WTC11 (cell line): ENCODE measurements around the gene PELI3. TPM values are rescaled to one million over a fixed set of nuclear protein-coding genes. Genes with fewer than 3 reads are reported as not detected.

ENCODE experiments used
- ATAC-seq: fragments of 200-7000 bp; cut with Tn5 transposase; 2 replicates; pipeline ENCODE4 v1.10.0; 2021; ENCODE audit warnings: mild to moderate bottlenecking, moderate library complexity
- CTCF ChIA-PET: fragments of 300-600 bp; sonication (Branson Sonifier 250); formaldehyde crosslinking; loops from one replicate; lab custom pipeline; 2021; ENCODE audit warnings: antibody characterized with exemption; lab: Charles Lee
- POLR2A ChIA-PET: fragments of 350-600 bp; sonication (Branson Sonifier 250); formaldehyde crosslinking; loops from one replicate; lab custom pipeline; 2021; ENCODE audit warnings: antibody characterized with exemption; lab: Charles Lee
- DNase-seq: peaks from one replicate; pipeline ENCODE4 v3.0.0; 2021; ENCODE audit warnings: low spot score
- H3K27ac Mint-ChIP-seq: 2 replicates; pipeline ENCODE4 v1.8.0; 2021; ENCODE audit warnings: mixed read lengths
- H3K27me3 Mint-ChIP-seq: 2 replicates; pipeline ENCODE4 v1.8.0; 2021; ENCODE audit warnings: low read depth, mild to moderate bottlenecking, moderate library complexity, mixed read lengths
- H3K36me3 Mint-ChIP-seq: 2 replicates; pipeline ENCODE4 v1.8.0; 2021; ENCODE audit warnings: mixed read lengths
- H3K4me1 Mint-ChIP-seq: 2 replicates; pipeline ENCODE4 v1.8.0; 2022; ENCODE audit warnings: mixed read lengths
- H3K4me3 Mint-ChIP-seq: 2 replicates; pipeline ENCODE4 v1.8.0; 2021; ENCODE audit warnings: mild to moderate bottlenecking, moderate library complexity, mixed read lengths
- H3K9me3 Mint-ChIP-seq: 2 replicates; pipeline ENCODE4 v1.8.0; 2021; ENCODE audit warnings: mixed read lengths
- ATF1 ChIP-seq: sonication (generic); formaldehyde crosslinking; IDR thresholded peaks from 2 replicates; pipeline ENCODE4 v1.8.1; 2023; ENCODE audit warnings: mild to moderate bottlenecking, moderate library complexity, missing genetic modification reagents
- CREB1 ChIP-seq: sonication (generic); formaldehyde crosslinking; IDR thresholded peaks from 2 replicates; pipeline ENCODE4 v1.8.0; 2023; ENCODE audit warnings: mild to moderate bottlenecking, missing genetic modification reagents
- ESRRA ChIP-seq: sonication (generic); formaldehyde crosslinking; IDR thresholded peaks from 2 replicates; pipeline ENCODE4 v1.8.1; 2022; ENCODE audit warnings: mild to moderate bottlenecking, missing genetic modification reagents, borderline replicate concordance
- FOXP4 ChIP-seq: sonication (generic); formaldehyde crosslinking; IDR thresholded peaks from 2 replicates; pipeline ENCODE4 v1.8.0; 2022; ENCODE audit warnings: mild to moderate bottlenecking, missing genetic modification reagents
- MXD4 ChIP-seq: fragments of 250-450 bp; sonication (Bioruptor Pico); IDR thresholded peaks from 2 replicates; pipeline ENCODE4 v1.8.0; 2021; ENCODE audit warnings: mild to moderate bottlenecking, moderate library complexity, borderline replicate concordance
- NFYB ChIP-seq: sonication (generic); formaldehyde crosslinking; conservative IDR thresholded peaks from 2 replicates; pipeline ENCODE4 v1.8.0; 2022; ENCODE audit warnings: low read depth, missing genetic modification reagents
- NR2C2 ChIP-seq: sonication (generic); formaldehyde crosslinking; IDR thresholded peaks from 2 replicates; pipeline ENCODE4 v1.8.0; 2022; ENCODE audit warnings: mild to moderate bottlenecking, missing genetic modification reagents
- NR3C1 ChIP-seq: sonication (generic); formaldehyde crosslinking; conservative IDR thresholded peaks from 2 replicates; pipeline ENCODE4 v1.8.1; 2023; ENCODE audit warnings: low read depth, mild to moderate bottlenecking, missing genetic modification reagents
- PRDM15 ChIP-seq: sonication (generic); formaldehyde crosslinking; IDR thresholded peaks from 2 replicates; pipeline ENCODE4 v1.8.0; 2022; ENCODE audit warnings: missing genetic modification reagents
- TEAD1 ChIP-seq: sonication (generic); formaldehyde crosslinking; IDR thresholded peaks from 2 replicates; pipeline ENCODE4 v1.8.0; 2022; ENCODE audit warnings: mild to moderate bottlenecking, missing genetic modification reagents
- TP53 ChIP-seq: sonication (generic); formaldehyde crosslinking; IDR thresholded peaks from 2 replicates; pipeline ENCODE4 v1.8.1; 2023; ENCODE audit warnings: mild to moderate bottlenecking, missing genetic modification reagents
- USF1 ChIP-seq: sonication (generic); formaldehyde crosslinking; IDR thresholded peaks from 2 replicates; pipeline ENCODE4 v1.8.0; 2022; ENCODE audit warnings: mild to moderate bottlenecking, missing genetic modification reagents
- ZNF263 ChIP-seq: sonication (generic); formaldehyde crosslinking; IDR thresholded peaks from 2 replicates; pipeline ENCODE4 v1.8.1; 2022; ENCODE audit warnings: low read depth, mild to moderate bottlenecking, moderate library complexity, missing genetic modification reagents
- ZNF423 ChIP-seq: fragments of 250-450 bp; sonication (Bioruptor Pico); IDR thresholded peaks from 2 replicates; pipeline ENCODE4 v2.1.2; 2022; ENCODE audit warnings: mild to moderate bottlenecking, moderate library complexity
- ZSCAN18 ChIP-seq: fragments of 250-450 bp; sonication (Bioruptor Pico); IDR thresholded peaks from 2 replicates; pipeline ENCODE4 v2.1.2; 2022; ENCODE audit warnings: mild to moderate bottlenecking, moderate library complexity
- total RNA-seq: library from RNA; stranded (reverse); gene quantifications from 3 replicates; pipeline ENCODE4 v1.2.3, GENCODE V29; 2021
- TF ChIP-seq, protein P1 (sequence below): sonication (generic); formaldehyde crosslinking; IDR thresholded peaks from 2 replicates; pipeline ENCODE4 v1.8.0; 2023; ENCODE audit warnings: mild to moderate bottlenecking, missing genetic modification reagents
- TF ChIP-seq, protein P2 (sequence below): fragments of 200-600 bp; IDR thresholded peaks from 2 replicates; pipeline ENCODE4 v1.8.0; 2022; ENCODE audit warnings: antibody characterized with exemption
- TF ChIP-seq, protein P3 (sequence below): sonication (generic); formaldehyde crosslinking; conservative IDR thresholded peaks from 2 replicates; pipeline ENCODE4 v1.8.1; 2022; ENCODE audit warnings: mild to moderate bottlenecking, missing genetic modification reagents

Gene PELI3
- total RNA-seq, 1 experiment from 2014 or later = 7.8 TPM

DNA sequence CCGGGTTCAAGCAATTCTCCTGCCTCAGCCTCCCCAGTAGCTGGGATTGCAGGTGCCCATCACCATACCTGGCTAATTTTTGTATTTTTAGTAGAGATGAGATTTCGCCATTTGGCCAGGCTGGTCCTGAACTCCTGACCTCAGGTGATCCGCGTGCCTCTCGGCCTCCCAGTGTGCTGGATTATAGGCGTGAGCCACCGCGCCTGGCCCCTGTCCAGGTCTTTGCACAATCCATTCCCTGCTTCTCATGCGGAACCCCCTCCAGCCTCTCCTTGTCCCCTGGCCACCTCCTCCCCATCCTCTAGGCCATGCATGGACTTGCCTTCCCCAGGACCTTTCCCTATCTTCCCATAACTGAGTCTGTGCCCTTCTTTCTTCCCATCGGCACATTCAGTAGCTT is 22.3 kb downstream of the PELI3 start (continued):
- TF ChIP-seq, protein P1, sequence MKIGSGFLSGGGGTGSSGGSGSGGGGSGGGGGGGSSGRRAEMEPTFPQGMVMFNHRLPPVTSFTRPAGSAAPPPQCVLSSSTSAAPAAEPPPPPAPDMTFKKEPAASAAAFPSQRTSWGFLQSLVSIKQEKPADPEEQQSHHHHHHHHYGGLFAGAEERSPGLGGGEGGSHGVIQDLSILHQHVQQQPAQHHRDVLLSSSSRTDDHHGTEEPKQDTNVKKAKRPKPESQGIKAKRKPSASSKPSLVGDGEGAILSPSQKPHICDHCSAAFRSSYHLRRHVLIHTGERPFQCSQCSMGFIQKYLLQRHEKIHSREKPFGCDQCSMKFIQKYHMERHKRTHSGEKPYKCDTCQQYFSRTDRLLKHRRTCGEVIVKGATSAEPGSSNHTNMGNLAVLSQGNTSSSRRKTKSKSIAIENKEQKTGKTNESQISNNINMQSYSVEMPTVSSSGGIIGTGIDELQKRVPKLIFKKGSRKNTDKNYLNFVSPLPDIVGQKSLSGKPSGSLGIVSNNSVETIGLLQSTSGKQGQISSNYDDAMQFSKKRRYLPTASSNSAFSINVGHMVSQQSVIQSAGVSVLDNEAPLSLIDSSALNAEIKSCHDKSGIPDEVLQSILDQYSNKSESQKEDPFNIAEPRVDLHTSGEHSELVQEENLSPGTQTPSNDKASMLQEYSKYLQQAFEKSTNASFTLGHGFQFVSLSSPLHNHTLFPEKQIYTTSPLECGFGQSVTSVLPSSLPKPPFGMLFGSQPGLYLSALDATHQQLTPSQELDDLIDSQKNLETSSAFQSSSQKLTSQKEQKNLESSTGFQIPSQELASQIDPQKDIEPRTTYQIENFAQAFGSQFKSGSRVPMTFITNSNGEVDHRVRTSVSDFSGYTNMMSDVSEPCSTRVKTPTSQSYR (CRISPR knock-in tag) = no peak
- TF ChIP-seq TEAD1 (CRISPR knock-in tag) (no peak), NR3C1 (CRISPR knock-in tag) (no peak)

- Mint-ChIP-seq H3K27me3 (no peaks in the 10 kb centered on the region), H3K4me3 (no peak overlapping the region), H3K36me3 (peaks cover 12% of the 10 kb centered on the region), H3K9me3 (no peaks in the 10 kb centered on the region), H3K4me1 (peaks cover 6% of the 10 kb centered on the region), H3K27ac (no peak overlapping the region)
- ATAC-seq = no peak
- ChIA-PET POLR2A (interaction anchor here (0.6 kb wide), 1 partner anchor 13 kb away, joined by 5 read pairs; no protein-coding TSS in a partner anchor), CTCF (interaction anchor here (0.6 to 2.8 kb wide), 7 partner anchors 10 to 201 kb away, joined by 3 to 43 read pairs (median 5); partner anchors contain the start of genes CCDC87, CCS, DPP3 and RBM4B)
- TF ChIP-seq ZNF263 (CRISPR knock-in tag) (no peak), ZNF423 (CRISPR knock-in tag) (peak; percentile 30; the same call in 1 of the 2 replicates)
- TF ChIP-seq, all 79 proteins: peak for 1
- no peak for DNase-seq
These were observed 22.9 kb downstream of the PELI3 start for GRCh38 chr11:66489636-66490035.

- CTCF ChIA-PET = interaction anchor here (0.5 to 3.6 kb wide), 49 partner anchors 11 to 361 kb away, joined by 3 to 47 read pairs (median 4); partner anchors contain the start of genes ACTN3, BBS1, CCDC87 and CCS
- Mint-ChIP-seq H3K27ac (0 out of 2 replicates have a peak overlapping the region, but pooled peaks have one; percentile 15), H3K4me1 (peaks cover 6% of the 10 kb centered on the region), H3K4me3 (no peak overlapping the region), H3K9me3 (no peaks in the 10 kb centered on the region), H3K36me3 (peaks cover 17% of the 10 kb centered on the region), H3K27me3 (no peaks in the 10 kb centered on the region)
- TF ChIP-seq MXD4 = no peak
- no peak for TF ChIP-seq NFYB
- 0 out of 2 replicates have a peak, but pooled peaks have one; percentile 23 for TF ChIP-seq PRDM15 (CRISPR knock-in tag)
- TF ChIP-seq NR2C2 = no peak
- no peak for TF ChIP-seq ZSCAN18 (CRISPR knock-in tag)
- no peak for TF ChIP-seq ATF1 (CRISPR knock-in tag)
- no peak for TF ChIP-seq USF1 (CRISPR knock-in tag)
- TF ChIP-seq, protein P2, sequence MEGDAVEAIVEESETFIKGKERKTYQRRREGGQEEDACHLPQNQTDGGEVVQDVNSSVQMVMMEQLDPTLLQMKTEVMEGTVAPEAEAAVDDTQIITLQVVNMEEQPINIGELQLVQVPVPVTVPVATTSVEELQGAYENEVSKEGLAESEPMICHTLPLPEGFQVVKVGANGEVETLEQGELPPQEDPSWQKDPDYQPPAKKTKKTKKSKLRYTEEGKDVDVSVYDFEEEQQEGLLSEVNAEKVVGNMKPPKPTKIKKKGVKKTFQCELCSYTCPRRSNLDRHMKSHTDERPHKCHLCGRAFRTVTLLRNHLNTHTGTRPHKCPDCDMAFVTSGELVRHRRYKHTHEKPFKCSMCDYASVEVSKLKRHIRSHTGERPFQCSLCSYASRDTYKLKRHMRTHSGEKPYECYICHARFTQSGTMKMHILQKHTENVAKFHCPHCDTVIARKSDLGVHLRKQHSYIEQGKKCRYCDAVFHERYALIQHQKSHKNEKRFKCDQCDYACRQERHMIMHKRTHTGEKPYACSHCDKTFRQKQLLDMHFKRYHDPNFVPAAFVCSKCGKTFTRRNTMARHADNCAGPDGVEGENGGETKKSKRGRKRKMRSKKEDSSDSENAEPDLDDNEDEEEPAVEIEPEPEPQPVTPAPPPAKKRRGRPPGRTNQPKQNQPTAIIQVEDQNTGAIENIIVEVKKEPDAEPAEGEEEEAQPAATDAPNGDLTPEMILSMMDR = peak; percentile 75
- TF ChIP-seq, protein P3, sequence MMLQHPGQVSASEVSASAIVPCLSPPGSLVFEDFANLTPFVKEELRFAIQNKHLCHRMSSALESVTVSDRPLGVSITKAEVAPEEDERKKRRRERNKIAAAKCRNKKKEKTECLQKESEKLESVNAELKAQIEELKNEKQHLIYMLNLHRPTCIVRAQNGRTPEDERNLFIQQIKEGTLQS (CRISPR knock-in tag) = no peak
- TF ChIP-seq FOXP4 (CRISPR knock-in tag) = no peak
- no peak for TF ChIP-seq CREB1 (CRISPR knock-in tag)
- no peak for TF ChIP-seq ESRRA (CRISPR knock-in tag)
- TF ChIP-seq TP53 (CRISPR knock-in tag) = no peak
- peak; percentile 96 for ATAC-seq
- peak; percentile 74 for DNase-seq
- POLR2A ChIA-PET = interaction anchor here (0.7 to 1.1 kb wide), 3 partner anchors 11 to 351 kb away, joined by 5 to 9 read pairs (median 5); partner anchors contain the start of genes DPP3 and RBM4
These were observed 24.7 kb downstream of the PELI3 start for GRCh38 chr11:66491315-66491935.
